Activated T-helper 9 cell treated with anti-CD3 and anti-CD28 coated beads, Interleukin-2, amount 50 U/mL, for 16 hours (primary cell): ENCODE results near the gene LILRA1.
"Not testable (repeated sequence)": the region's sequence is repeated elsewhere in the genome, so short reads cannot be mapped to it uniquely, and the experiment has no call there.

Source experiments
- DNase-seq: peaks from one replicate; pipeline ENCODE4 v3.0.0-alpha.2; 2020; ENCODE audit warnings: low read depth

LILRA1 gene

DNA sequence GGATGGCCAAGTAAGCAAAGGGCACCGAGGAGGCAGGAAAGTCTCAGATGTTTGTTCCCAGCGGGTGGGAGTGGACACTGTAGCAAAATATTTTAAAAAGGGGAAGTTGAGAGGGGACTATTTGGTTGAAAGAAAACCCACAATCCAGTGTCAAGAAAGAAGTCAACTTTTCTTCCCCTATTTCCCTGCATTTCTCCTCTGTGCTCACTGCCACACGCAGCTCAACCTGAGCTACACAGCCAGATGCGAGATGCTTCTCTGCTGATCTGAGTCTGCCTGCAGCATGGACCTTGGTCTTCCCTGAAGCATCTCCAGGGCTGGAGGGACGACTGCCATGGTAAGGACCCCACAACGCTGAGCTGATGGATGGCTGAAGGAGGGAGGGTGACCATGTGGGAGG is at the start of gene LILRA1:
TSS of gene LILRA1 (plus strand) at position 188 of the 400 bp plus-strand sequence. CDS start 613 bp downstream, outside the sequence.
- DNase-seq, result not testable (repeated sequence)

DNA sequence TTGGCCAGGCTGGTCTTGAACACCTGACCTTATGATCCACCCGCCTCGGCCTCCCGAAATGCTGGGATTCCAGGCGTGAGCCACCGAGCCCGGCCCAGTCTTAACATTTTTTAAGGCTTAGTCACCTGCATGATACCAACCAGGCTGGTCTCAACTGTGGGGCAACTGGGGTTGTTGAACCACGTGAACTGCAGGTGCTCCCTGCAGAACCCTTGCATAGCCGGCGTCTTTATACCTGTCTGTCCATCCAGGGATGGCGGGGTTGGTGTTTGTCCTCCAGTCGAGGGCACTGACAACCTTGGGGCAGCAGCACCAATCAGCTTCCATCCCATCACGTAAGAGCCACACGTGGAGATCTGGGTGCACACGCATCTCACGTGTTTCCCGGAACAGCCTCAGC is 44.6 kb upstream of the LILRA1 start:
- DNase-seq, result no peak

DNA sequence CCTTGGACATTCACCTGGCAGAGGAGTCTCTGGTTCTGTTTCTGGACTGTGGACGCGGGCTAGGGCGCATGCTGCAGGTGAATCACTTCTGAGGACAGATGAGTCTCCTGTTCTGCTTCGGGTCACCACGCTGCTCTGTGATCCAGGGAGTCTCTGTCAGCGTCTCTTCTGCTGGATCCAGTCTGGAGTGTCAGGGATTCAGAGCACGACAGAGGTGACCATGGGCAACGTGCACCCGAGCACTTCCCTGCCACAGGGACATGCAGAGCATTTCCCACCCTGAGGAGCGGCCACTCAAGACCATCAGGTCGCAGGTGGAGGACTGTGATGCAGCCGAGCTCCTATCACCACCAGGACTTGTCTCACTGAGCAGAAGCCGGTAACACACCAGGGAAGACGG is 44.2 kb upstream of the LILRA1 start:
- DNase-seq, result no peak

DNA sequence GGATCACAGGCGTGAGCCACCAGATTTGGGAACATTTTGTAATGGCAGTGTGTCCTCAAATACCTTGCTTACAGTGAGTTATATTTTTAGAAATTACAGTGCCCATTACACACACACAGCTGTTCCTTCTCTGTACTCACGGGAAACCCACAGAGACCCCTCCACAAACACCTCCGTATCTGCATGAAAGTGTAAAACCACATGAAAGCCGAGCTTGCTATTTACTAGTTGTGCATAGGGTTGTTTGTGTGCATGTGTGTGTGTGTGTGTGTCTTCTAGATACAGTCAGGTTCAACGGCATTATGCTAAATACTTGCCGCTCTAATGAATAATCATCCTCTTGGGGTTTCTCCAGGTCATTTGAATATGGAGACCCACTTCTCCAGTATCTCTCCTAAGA is 42.1 kb upstream of the LILRA1 start:
- DNase-seq, result no peak

DNA sequence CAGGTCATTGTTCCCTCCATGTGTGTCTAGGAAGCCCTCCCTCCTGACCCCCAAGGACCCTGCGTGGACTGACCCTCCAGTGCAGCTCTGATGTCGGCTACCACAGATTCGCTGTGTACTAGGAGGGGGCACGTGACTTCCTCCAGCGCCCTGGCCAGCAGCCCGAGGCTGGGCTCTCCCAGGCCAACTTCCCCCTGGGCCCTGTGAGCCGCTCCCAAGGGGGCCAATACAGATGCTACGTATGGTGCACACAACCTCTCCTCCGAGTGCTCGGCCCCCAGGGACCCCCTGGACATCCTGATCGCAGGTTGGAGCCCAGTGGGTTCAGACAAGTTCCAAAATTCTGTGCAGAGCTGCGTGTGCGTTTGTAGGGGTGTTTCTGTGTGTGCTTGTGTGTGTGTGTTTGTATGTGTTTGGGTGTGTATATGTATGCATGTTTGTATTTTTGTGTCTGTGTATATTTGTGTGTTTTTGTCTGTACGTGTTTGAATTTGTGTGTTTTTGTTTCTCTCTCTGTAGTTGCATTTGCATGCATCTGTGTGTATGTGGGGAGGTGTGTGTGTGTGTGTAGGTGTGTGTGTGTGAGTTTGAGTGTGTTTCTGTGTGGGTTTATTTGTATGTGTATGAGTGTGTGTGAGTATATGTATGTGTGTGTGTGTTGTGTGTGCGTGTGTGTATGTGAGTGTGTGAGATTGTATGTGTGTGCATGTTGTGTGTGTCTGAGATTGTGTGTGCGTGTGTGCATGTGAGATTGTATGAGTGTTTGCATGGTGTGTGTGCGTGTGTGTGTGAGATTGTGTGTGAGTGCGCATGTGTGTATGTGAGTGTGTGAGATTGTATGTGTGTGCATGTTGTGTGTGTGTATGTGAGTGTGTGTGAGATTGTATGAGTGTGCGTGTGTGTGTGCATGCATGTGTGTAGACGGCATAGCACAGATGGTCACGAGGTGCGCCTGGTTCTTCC is 41.2 kb upstream of the LILRA1 start:
- DNase-seq, result no peak

- no peak for DNase-seq
Measured at GRCh38 chr19:54552913-54553310, 40.5 kb upstream of the LILRA1 start.

DNA sequence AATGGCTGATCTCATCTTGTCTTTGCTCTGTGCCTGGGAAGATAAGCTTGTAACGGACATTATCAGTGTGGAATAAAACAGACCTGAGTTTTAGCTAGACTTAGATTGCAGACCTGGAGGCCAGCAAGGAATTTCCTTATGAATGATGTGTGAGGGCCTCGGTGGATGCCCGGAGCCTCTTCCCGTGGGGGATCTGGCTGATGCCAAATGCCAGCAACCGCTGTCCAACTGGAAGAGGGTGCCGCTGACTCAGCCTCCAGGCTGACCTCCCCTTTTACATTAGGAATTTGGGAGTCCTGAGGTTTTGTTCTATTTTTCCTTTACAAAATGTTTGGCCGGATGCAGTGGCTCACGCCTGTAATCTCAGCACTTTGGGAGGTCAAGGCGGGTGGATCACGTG is 39.4 kb upstream of the LILRA1 start:
- DNase-seq, result no peak

- DNase-seq, result no peak
Measured at GRCh38 chr19:54554896-54555295, 38.5 kb upstream of the LILRA1 start.

GRCh38 chr19:54556194-54556593 is 37.2 kb upstream of the LILRA1 start:
- DNase-seq, result no peak

DNA sequence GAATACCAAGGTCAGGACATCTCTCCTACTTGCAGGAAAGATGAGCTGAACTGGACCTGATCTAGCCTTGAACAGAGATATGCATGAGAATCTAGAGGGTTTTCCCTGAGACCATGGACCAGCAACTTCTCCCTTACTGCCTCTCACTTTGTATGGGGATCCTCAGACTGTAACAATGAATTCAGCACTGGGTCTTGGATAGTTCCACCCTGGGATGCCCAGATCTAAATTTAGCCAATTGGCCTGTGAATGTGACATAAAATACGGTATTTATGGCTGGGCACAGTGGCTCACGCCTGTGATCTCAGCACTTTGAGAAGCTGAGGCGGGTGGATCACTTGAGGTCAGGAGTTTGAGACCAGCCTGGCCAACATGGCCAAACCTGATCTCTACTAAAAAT is 35.1 kb upstream of the LILRA1 start:
- DNase-seq, result no peak

DNA sequence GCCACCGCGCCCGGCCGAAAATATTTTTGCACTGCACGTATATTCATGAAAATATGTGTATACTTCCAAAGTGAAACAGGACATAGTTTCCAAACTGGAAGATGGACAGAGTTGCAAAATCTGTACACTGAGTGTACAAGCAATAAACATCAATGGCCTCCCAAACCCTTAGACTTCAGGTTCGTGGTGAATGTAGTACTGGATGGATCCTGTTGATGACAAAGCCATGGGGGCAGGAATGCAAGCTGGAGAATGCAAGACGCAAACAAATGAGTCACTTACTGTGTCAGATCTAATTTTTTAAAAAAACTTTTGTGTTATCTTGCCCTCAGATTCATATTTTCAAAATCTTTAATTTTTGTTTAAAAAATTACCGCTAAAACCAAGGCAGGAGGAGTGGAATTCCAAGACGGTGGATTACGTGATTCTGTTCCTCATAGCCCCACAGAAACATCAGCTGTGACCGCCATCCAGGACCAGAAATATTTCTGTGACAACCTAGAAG is 32.5 kb upstream of the LILRA1 start:
- DNase-seq, result no peak

- no peak for DNase-seq
Measured at GRCh38 chr19:54561840-54562239, 31.6 kb upstream of the LILRA1 start.

GRCh38 chr19:54563206-54563605 is 30.2 kb upstream of the LILRA1 start:
- not testable (repeated sequence) for DNase-seq

DNA sequence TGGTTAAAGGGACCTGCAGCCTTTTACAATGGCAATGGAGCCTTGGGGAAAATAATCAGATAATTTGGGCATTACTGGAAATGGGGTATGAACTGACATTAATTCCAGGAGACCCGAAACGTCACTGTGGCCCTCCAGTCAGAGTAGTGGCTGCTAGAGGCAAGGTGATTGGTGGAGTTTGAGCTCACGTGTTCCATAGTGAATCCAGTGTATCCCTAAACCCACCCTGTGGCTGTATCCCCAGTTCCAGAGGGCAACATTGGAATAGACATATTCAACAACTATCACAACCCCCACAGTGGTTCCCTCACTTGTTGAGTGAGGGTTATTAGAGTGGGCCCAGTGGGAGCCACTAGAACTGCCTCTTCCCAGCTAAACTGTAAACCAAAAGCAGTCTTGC is 23.1 kb upstream of the LILRA1 start:
- no peak for DNase-seq

- DNase-seq, result not testable (repeated sequence)
Measured at GRCh38 chr19:54571715-54572615, 21.5 kb upstream of the LILRA1 start.

- no peak for DNase-seq
Measured at GRCh38 chr19:54572696-54573311, 20.6 kb upstream of the LILRA1 start.

GRCh38 chr19:54573330-54573872 is 20.0 kb upstream of the LILRA1 start, which contains the start of gene LILRA2:
Gene LILRA2 (plus strand): TSS chr19:54573790. CDS start chr19:54573879, 89 bp downstream.
- no peak for DNase-seq

DNA sequence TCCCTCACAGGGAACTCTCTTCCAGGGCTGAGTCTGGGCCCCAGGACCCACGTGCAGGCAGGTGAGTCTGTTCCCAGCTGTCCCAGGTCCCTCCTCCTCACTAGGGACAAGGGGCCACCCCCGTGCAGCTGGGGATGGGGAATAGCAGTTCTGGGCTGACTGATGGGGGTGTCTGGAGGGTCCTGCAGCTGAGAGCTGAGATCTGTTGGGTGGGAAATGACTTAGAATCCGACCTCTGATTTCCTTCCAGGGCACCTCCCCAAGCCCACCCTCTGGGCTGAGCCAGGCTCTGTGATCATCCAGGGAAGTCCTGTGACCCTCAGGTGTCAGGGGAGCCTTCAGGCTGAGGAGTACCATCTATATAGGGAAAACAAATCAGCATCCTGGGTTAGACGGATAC is 19.4 kb upstream of the LILRA1 start:
- DNase-seq, result no peak

DNA sequence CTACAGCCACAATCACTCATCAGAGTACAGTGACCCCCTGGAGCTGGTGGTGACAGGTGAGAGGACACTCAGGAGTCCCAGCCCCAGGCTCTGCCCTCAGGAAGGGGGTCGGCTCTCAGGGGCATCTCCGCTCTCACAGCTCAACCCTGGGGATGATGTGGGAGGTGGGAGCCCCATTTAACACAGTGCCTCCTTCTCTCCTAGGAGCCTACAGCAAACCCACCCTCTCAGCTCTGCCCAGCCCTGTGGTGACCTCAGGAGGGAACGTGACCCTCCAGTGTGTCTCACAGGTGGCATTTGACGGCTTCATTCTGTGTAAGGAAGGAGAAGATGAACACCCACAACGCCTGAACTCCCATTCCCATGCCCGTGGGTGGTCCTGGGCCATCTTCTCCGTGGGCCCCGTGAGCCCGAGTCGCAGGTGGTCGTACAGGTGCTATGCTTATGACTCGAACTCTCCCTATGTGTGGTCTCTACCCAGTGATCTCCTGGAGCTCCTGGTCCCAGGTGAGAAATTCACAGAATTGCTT is 18.8 kb upstream of the LILRA1 start:
- DNase-seq, result no peak

- not testable (repeated sequence) for DNase-seq
Measured at GRCh38 chr19:54575205-54575604, 18.2 kb upstream of the LILRA1 start.

GRCh38 chr19:54576411-54576976 is 16.9 kb upstream of the LILRA1 start:
- DNase-seq, result no peak
